ENCODE data around the gene OR6N2. TPM values are rescaled to one million over a fixed set of nuclear protein-coding genes. Genes with fewer than 3 reads are reported as not detected.

OR6N2 gene
- total and polyA plus RNA-seq, 9 of the 15 experiments (the other 6 are each of a cell fraction or from before 2014, with no cell fraction given): not detected

DNA sequence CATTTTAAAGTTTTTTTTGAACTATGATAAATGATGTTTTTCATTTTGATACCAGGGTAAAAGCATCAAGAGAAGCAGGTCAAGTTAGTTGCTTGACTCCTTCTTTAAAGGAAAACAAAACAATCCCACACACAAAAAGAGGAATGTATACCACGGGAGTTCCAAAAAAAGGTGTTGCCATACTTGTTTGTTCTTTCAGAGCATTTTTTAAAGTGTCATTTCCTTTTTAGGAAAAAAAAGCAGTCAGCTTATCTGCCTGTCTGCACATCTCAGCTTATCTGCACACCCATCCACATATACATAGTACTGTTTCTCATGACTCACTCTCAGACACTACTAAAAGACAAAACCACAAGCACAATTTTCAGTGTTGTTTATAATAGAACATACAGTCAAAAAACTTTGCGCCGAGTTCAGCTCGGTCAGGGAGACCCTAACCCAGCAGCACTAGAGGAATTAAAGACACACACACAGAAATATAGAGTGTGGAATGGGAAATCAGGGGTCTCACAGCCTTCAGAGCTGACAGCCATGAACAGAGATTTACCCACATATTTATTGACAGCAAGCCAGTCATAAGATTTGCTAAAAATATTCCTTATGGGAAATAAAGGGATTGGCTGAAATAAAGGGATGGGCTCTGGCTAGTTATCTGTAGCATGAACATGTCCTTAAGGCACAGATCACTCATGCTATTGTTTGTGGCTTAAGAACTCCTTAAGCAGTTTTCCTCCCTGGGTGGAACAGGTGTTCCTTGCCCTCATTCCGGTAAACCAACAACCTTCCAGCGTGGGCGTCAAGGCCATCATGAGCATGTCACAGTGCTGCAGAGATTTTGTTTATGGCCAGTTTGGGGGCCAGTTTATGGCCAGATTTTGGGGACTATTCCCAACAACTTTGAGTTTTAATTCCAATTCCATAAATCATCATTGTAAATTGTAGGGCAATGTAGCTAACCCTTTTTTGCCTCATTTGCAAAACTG, 38.7 kb upstream of the OR6N2 start (continued):
- TF ChIP-seq ZBTB26 (CRISPR knock-in tag; IDR thresholded peaks at IDR 0.05): 0 out of 2 replicates have a peak, but pooled peaks have one; percentile 18
- TF ChIP-seq FOSL1 (tag; conservative IDR thresholded peaks at IDR 0.05): peak; percentile 99
- TF ChIP-seq ZNF175 (CRISPR knock-in tag; IDR thresholded peaks at IDR 0.05; ENCODE audit: low read depth): 0 out of 2 replicates have a peak, but pooled peaks have one; percentile 86
- TF ChIP-seq ZNF583 (CRISPR knock-in tag; IDR thresholded peaks at IDR 0.05): no peak
- no peak for TF ChIP-seq FOXP4 (CRISPR knock-in tag; IDR thresholded peaks at IDR 0.05; ENCODE audit: borderline replicate concordance)
- TF ChIP-seq RCOR1 (IDR thresholded peaks at IDR 0.05; ENCODE audit: borderline replicate concordance in 1 of 2, low read depth in 2 of 2, low read length in 2 of 2): peak; percentile 34 to 90; a peak in 3 of 4 replicates
- no peak for TF ChIP-seq RFX7 (CRISPR knock-in tag; IDR thresholded peaks at IDR 0.05)
- TF ChIP-seq NFATC3 (IDR thresholded peaks at IDR 0.05): no peak
- peak; percentile 74; the same call in 1 of the 2 replicates for TF ChIP-seq ATF7 (IDR thresholded peaks at IDR 0.05)
- TF ChIP-seq EP300 (IDR thresholded peaks at IDR 0.05; ENCODE audit: low read length): peak; percentile 97
- peak in 1 of 2 experiments; percentile 65; a peak in 1 of 3 replicates for TF ChIP-seq CBX3 (IDR thresholded peaks at IDR 0.05; ENCODE audit: borderline replicate concordance in 1 of 2, low read length in 2 of 2)
- TF ChIP-seq COPS2 (conservative IDR thresholded peaks at IDR 0.05): no peak
- TF ChIP-seq SNIP1 (IDR thresholded peaks at IDR 0.05; ENCODE audit: low read depth): no peak
- TF ChIP-seq SAFB (IDR thresholded peaks at IDR 0.05; ENCODE audit: borderline replicate concordance, low read depth, low read length): no peak
- TF ChIP-seq ZNF41 (CRISPR knock-in tag; conservative IDR thresholded peaks at IDR 0.05): no peak
- no peak for TF ChIP-seq AFF4 (CRISPR knock-in tag; IDR thresholded peaks at IDR 0.05)
- no peak for TF ChIP-seq SREBF2 (CRISPR knock-in tag; IDR thresholded peaks at IDR 0.05)
- TF ChIP-seq RFX1 (IDR thresholded peaks at IDR 0.05): no peak

Measured in K562 (cell line).